HG03135 (cell line): ENCODE data around the gene CELF1.
"Not testable (repeated sequence)": the region's sequence is repeated elsewhere in the genome, so short reads cannot be mapped to it uniquely, and the experiment has no call there.

Experiments
- ATAC-seq: cut with Tn5 transposase; IDR thresholded peaks from one replicate; pipeline ENCODE4 v1.9.1; 2021; ENCODE audit warnings: mild to moderate bottlenecking, moderate library complexity; ENCODE audit not compliant: unreplicated experiment

CELF1 gene

DNA sequence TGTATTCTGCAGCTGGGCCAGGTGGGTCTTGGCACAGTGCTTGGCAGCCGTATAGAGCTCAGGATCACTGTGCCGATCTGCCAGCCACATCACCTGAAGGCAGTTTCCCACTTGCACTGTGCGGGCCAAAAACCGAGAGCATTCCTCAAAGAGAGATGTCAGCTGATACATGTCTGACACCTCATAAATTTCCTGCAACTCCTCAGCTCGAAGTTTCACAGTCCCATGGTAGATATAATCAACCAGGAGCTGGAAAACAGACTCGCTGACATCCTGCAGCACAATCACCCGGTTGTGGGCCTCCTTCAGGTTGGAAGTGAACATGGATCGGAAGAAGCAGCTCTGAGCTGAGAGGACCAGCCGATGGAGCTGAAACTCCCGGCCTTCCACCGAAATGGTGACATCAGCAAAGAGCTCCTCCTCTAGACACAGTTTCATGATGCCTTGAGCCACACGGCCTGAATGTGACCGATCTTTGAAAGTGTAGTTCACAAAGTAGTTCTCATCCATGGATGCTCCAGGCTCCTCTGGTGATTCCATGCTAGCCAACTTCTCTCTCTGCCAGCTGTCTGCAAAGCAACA lies 24.6 kb upstream of the CELF1 start:
- ATAC-seq, result no peak

DNA sequence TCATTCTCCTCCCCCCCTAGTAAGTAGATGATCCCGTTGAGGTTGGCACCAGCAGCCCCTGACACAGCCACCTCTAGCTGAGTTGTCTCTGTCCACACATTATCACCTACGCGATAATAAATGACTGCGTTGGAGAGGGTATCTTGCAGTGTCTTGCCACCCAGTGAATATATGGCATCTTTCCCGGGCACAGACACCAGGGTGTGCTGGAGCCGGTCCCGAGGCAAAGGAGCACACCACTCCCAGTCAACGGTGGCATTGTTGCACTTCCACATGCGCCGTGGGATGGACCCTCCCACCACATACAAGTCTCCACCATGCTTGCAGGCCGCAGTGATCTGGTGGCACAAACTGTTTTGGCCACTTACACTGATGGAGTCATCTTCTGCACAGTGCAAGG lies 20.4 kb upstream of the CELF1 start:
- ATAC-seq, result no peak

DNA sequence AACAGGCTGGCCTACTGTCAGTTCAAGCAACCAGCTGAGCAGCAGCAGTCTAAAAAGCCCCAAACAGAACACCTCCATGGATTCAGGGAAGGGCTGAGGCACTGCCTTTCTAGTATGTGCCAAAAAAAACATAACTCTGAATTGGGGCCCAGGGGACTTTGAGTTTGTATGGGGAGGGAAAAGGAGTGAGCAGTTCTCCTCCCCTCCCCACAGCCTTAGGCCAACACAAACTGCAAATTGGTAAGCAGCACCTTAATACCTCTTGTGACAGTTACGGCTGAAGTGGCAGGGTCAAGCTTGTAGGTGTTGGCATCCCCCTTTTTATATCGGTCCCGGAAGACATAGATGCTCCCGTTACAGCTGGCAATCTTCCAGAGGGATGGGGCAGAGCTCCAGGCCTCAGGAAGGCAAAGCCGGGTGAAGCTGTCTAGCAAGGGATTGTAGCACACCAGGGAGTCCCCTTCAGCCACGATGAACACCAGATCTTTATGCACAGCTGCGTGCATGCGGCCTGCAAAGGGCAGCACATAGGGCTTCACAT lies 19.9 kb upstream of the CELF1 start:
- ATAC-seq, result no peak

DNA sequence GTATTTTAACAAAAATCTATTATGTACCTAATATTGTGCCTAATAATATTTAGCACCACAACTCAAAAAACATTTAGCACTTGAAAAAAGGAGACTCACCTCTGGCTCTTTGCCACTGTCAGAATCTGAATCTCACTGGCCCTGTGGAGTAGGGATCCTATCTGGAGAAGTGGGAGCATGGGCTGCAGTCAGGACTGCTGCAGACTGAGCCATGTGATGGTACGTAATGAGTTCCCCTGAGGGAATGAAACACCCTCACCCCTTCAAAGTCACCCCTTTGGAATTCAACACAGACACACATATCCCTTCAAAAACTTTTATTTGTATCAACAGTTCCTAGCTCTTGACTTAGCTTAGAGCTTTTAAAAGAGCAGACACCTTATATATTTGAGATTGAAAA lies 19.0 kb upstream of the CELF1 start:
- no peak for ATAC-seq

DNA sequence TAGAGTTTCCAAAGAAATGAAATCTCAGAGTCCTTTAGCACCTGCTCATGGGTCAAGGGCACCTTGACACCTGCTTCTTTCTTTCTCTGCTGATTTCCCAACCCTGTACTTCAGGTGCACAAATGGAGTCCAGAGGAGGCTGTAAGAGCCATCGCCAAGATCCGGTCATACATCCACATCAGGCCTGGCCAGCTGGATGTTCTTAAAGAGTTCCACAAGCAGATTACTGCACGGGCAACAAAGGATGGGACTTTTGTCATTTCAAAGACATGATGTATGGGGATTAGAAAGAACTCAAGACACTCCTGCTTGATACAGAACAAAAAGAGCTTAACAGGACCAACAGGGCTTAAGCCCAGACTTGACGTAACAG lies 18.4 kb upstream of the CELF1 start:
- ATAC-seq, result no peak

DNA sequence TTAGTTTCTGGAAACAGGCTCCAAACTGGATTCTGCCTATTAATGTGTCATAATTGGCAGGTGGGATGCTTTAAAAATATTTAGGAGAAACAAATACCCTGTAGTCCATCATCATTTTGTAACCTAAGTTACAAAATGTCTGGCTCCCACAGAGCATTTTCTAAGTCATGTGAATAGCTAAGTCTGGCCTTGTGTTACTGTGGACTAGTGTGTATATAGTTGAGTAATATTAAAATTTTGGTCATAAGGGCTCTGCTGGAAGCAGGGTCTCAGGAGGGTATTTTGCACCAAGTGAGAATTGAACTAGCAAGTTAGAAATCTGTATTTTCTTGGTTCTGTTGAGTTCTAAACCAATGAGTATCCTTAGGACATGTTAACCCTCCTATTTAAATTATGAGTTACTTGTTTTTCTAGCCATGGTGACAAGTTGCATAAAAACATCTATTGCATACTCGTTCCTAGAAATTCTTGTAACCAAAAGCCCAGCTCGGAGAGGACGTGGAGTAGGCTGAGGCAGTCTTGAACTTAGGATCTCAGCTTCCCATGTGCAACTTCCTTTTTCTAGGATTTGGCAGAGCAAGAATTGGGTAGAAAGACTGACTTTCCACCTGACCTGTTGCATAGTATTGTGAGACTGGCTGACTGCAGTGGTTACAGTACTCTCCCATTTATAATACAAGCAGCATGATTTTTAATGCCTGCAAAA lies 17.9 kb upstream of the CELF1 start:
- no peak for ATAC-seq

DNA sequence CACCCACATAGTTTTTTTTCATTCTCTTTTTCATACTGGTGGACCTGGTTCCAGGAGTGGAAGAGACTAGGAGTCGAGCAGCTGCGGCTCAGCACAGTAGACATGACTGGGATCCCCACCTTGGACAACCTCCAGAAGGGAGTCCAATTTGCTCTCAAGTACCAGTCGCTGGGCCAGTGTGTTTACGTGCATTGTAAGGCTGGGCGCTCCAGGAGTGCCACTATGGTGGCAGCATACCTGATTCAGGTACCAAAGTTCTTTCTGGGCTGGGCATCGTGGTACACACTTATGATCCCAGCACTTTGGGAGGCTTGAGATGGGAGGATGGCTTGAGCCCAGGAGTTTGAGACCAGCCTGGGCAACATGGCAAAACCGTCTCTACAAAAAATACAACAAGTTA lies 16.7 kb upstream of the CELF1 start:
- no peak for ATAC-seq

DNA sequence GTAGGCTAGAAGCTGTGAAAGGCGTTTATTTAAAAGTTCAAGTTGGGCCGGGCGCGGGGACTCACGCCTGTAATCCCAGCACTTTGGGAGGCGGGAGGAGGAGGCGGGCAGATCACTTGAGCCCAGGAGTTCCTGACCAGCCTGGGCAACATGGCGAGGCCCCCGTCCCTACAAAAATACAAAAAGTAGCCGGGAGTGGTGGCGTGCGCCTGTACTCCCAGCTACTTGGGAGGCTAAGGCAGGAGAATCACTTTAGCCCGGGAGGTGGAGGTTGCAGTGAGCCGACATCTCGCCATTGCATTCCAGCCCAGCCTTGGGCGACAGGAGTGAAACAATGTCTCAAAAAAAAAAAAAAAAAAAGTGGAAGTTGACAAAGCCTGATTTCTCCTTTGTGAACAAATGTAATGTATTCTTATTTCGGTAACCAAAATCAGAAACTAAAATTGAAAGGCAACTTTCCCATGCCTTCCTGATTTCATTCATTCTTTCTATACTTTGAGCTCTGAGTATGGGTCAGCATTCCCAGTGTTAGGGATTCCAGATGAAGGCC lies 13.3 kb upstream of the CELF1 start:
- ATAC-seq, result peak; percentile 20

DNA sequence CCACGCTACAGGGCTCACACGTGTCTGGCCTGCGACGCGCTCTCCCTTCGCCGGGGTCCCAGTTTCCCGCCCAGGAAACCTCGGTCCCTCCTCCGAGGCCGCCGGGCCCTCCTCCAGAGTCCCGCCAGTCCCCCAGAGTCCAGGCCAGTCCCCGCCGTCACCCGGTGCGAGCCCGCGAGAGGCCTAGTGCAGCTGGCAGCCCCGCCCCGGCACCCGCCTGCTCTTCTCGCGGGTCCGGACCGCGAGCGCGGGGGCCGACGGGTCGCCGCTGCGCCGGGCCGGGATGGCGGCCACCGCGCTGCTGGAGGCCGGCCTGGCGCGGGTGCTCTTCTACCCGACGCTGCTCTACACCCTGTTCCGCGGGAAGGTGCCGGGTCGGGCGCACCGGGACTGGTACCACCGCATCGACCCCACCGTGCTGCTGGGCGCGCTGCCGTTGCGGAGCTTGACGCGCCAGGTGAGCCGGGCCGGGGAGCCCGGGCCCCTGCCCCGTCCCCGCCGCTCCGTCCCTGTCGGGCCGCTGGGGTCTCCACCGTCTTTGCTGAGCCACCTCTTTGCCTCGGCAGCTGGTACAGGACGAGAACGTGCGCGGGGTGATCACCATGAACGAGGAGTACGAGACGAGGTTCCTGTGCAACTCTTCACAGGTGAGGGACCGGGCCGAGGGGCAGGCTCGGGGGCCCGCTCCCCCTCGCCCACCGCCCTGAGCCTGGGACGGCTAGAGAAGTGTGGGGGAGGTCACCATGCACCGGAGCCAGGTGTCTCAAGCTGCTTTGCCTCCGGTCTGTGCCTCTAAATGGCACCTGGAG lies 12.6 kb upstream of the CELF1 start, which contains the start of gene PTPMT1:
PTPMT1 (plus strand) TSS at position 260 of the 809 bp plus-strand sequence; CDS start at position 284, 24 bp downstream.
- ATAC-seq, result peak; percentile 82

DNA sequence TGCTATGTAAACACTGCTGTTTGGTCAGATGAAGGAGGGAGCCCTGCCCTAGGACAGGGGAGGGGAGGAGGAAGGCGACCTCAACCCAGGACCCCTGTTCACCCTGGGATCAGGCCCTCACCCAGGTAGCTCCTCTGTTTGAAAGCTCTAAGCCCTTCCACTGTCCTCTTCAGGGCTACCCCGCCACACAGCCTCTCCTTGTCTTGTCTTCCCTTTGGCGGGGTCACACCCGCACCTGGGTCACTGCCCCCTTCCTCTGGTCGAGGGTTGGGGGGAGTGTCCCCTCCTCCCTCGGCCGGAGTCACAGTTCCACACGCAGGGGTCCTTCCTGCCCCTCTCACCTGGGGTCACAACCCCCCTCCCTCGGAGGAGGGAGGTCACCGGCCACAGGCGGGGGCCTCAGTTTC lies 12.0 kb upstream of the CELF1 start:
- peak; percentile 9 for ATAC-seq

DNA sequence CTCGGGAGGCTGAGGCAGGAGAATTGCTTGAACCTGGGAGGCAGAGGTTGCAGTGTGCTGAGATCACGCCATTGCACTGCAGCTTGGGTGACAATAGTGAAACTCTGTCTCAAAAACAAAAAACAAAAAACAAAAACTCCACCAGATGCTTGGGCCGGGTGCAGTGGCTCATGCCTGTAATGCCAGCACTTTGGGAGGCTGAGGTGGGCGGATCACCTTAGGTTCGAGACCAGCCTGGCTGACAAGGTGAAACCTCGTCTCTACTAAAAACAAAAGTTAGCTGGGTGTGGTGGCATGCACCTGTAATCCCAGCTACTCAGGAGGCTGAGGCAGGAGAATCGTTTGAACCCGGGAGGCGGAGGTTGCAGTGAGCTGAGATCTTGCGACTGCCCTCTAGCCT lies 11.4 kb upstream of the CELF1 start:
- ATAC-seq, result not testable (repeated sequence)

DNA sequence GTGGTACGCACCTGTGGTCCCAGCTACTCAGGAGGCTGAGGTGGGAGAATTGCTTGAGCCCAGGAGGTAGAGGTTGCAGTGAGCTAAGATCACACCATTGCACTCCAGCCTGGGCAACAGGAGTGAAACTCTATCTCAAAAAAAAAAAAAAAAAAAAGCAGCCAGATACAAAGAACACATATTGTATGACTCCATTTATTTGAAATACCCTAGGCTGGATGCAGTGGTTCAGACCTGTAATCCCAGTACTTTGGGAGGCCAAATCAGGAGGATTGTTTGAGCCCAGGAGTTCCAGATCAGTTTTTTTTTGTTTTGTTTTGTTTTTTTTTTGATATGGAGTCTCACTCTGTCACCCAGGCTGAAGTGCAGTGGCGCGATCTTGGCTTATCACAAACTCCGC lies 9.5 kb upstream of the CELF1 start:
- ATAC-seq, result not testable (repeated sequence)

DNA sequence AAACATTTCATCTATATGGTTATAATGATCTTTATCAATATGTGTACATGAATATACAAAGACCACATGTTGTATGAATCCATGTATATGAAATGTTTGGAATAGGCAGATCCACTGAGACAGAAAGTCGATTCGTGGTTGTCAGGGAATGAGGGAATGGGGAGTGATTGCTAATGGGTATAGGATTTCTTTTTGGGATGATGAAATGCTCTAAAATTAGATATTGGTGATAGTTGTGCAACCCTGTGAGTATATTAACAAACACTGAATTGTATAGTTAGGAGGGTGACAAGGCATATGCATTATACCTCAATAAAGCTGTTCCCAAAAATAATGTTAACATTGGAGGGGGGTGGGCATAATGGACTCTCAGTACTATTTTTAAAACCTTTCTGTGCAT lies 7.5 kb upstream of the CELF1 start:
- no peak for ATAC-seq

DNA sequence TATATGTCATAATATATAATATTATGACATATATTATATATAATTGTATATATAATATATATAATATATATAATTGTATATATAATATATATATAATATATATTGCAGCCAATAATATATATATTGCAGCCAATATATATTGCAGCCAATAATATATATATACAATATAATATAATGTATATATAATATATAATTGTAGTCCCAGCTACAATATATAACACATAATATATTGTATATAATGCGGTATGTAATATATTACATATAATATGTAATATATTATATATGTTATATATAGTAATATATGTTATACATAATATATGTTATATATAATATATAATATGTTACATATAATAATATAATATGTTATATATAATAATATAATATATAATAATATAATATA lies 5.8 kb upstream of the CELF1 start:
- no peak for ATAC-seq

DNA sequence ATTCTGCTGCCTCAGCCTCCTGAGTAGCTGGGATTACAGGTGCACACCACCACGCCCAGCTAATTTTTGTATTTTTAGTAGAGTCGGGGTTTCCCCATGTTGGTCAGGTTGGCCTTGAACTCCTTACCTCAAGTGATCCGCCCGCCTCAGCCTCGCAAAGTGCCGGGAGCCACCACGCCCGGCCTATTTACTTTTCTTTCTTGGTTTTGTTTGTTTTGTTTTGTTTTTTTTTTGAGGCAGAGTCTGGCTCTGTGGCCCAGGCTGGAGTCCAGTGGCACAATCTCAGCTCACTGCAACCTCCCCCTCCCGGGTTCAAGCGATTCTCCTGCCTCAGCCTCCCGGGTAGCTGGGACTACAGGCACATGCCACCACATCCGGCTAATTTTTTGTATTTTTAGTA lies 4.1 kb upstream of the CELF1 start:
- ATAC-seq, result not testable (repeated sequence)

DNA sequence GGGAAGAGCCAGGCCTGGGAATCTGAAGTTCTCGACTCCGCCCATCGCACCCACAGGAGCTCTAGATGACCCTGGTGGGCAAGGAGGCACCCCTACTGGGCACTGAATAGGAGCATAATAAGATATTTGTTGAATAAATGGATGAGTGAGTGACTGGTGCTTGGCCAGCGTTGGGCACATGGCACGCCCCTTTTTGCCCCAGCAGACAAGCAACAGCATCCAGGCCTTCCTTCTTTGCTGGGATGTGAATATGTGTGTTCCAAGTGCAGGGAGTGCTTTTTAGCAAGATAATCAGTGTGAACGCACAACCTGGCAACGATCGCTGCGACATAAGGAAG lies 443 bp upstream of the CELF1 start:
- ATAC-seq, result peak; percentile 18

DNA sequence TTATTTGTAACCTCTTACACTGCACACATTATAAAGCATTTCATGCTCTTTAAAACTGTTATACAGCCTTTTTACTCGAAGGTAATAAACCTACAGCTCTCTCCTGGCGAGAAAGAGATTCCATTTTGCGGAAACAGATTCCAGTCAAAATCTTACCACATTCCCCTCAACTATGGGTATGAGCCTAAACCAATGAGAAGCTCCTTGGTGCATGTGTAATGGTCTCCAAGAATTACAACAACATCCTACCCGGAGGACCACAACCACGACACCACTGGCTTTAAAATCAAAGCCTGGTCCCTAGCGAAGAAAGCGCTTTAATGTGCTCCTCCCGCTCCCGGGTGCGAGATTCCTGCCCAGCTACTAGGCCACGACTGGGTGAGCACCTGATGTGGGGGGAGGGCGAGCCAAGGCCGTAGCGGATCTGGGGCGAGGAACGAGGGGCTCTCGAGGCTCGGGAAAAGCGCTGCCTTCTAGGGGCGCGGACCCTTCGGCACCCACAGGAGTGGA lies 821 bp downstream of the CELF1 start:
- no peak for ATAC-seq

DNA sequence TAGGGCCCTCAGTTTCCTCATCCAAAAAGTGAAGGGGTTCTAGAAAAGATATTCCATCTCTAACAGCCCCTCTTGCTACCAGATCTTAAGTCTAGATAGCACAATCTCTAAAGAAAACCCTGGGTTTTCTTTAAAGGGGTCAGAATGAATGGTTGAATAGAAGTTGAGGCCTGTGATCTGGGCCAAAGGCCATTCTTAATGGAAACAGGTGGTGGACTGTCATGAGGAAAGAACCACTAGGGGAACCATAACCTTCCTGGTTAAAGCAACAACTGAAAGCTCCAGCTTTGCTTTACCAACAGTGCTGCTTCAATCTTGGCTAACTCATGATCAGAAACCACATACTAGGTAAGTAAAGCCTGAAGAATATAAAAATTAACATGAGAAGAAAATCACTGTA lies 1.8 kb downstream of the CELF1 start:
- ATAC-seq, result no peak

DNA sequence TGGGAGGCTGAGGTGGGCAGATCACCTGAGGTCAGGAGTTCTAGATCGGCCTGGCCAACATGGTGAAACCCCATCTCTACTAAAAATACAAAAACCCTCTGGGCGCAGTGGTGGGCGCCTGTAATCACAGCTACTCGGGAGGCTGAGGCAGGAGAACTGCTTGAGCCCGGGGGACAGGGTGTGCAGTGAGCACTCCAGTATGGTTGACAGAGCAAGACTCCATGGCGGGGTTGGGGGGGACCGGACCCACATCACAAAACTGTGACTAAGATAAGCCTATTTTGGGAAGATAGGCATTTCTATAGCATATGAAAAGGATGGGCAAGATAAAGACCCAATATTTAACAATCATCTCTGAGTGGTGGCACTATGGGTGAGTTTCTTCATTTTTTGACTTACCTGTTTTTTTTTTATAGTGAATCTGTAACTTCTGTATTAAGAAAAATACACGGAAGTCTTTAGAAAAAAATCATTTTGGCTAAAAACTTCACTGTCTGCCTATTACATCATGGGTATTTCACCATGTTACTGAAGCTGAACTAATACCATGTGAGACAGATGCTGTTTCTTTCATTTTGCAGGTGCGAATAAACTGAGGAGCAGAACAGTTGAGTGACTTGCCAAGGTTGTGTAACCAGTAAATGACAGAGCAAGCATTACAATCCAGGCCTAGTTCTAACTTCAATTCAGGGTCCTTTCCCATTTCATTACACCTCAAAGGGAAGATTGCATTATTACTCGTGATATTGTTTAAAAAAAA lies 2.5 kb downstream of the CELF1 start:
- ATAC-seq, result no peak

DNA sequence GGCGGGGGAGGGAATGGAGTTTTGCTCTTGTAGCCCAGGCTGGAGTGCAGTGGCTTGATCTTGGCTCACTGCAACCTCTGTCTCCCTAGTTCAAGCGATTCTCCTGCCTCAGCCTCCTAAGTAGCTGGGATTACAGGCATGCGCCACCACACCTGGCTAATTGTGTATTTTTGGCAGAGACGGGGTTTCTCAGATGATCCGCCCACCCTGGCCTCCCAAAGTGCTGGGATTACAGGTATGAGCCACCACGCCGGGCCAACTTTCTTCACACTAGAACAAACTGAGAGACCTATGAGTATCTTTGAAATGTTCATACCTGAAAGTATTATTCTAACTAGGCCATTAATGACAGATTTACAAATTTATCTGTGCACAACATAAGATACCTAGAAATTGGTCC lies 6.7 kb downstream of the CELF1 start:
- ATAC-seq, result not testable (repeated sequence)

DNA sequence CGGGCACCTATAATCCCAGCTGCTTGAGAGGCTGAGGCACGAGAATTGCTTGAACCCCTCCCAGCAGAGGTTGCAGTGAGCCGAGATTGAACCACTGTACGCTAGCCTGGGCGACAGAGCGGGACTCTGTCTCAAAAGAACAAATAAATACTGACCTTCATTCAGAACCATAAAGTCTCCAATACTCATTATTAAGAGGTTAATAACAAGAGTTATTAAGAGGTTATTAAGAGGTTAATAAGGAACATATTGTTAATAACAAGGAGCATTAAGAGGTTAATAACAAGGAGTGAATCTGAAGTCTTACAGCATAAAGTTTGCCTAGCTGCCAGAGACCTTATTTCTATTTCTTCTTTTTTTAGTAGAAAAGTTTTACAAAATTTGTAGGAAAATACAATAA lies 7.6 kb downstream of the CELF1 start:
- no peak for ATAC-seq
